Gastrocnemius medialis (tissue), 4 donors: ENCODE data around the gene HM13.

Experiments used
- CTCF ChIP-seq, 5 experiments: fragments of 450-650 bp in 3 of 5; fragments of 200-600 bp in 2 of 5; sonication (generic) in 2 of 5; IDR thresholded peaks in 4 of 5; conservative IDR thresholded peaks in 1 of 5; 1 replicate in 4 of 5; 2 replicates in 1 of 5; pipeline ENCODE4 v1.5.1; 2016 to 2019; ENCODE audit warnings: antibody characterized with exemption in 5 of 5, mild to moderate bottlenecking in 3 of 5, moderate library complexity in 3 of 5
- POLR2A ChIP-seq, 2 donors: fragments of 450-650 bp; IDR thresholded peaks; one replicate each; pipeline ENCODE4 v1.6.1; 2017; ENCODE audit warnings: antibody characterized with exemption in 2 of 2, mild to moderate bottlenecking in 2 of 2, moderate library complexity in 2 of 2

GRCh38 chr20:31514154-31515071 lies at the start of gene HM13:
- TF ChIP-seq CTCF (IDR thresholded peaks at IDR 0.05 in 4 of 5, conservative IDR thresholded peaks at IDR 0.05 in 1 of 5): peak; percentile 87 to 99 (median 99)
- TF ChIP-seq POLR2A (IDR thresholded peaks at IDR 0.05): peak; percentile 89 to 96
